IMR-90 (cell line): ENCODE results near the gene ABCA10. TPM values are rescaled to one million over a fixed set of nuclear protein-coding genes. Genes with fewer than 3 reads are reported as not detected.

ENCODE experiments used
- ATAC-seq: fragments of 200-7000 bp; cut with Tn5 transposase; 2 replicates; pipeline ENCODE4 v1.9.1; 2020; ENCODE audit warnings: low read depth, mild to moderate bottlenecking, moderate library complexity
- BruUV-seq: library from RNA; stranded (reverse); fragments of 400-500 nt; replicated peaks from 2 replicates; lab custom pipeline; 2021; lab: Mats Ljungman, UMichigan
- CTCF ChIA-PET: fragments of 300-600 bp; formaldehyde crosslinking; extraction: SDS; loops from one replicate; lab custom pipeline; 2021; ENCODE audit warnings: antibody characterized with exemption; lab: Yijun Ruan, JAX
- POLR2A ChIA-PET: fragments of 300-600 bp; sonication (Branson Sonifier 250); formaldehyde crosslinking; loops from one replicate; lab custom pipeline; 2022; ENCODE audit warnings: antibody characterized with exemption; ENCODE audit not compliant: unreplicated experiment; lab: Charles Lee
- DNase-seq: peaks from one replicate; pipeline ENCODE4 v3.0.0; 2013
- H2AFZ ChIP-seq: replicated peaks from 2 replicates; pipeline ENCODE3; 2013; ENCODE audit warnings: low read length, mild to moderate bottlenecking; ENCODE audit not compliant: poor library complexity
- H2AK5ac ChIP-seq: 2 replicates; pipeline ENCODE4 v1.6.1; 2013; ENCODE audit warnings: low read depth, low read length, inconsistent platforms
- H2AK9ac ChIP-seq: replicated peaks from 2 replicates; pipeline ENCODE3; 2013; ENCODE audit warnings: mild to moderate bottlenecking, low read depth, low read length, moderate library complexity; ENCODE audit not compliant: poor library complexity
- H2BK120ac ChIP-seq: 2 replicates; pipeline ENCODE4 v1.6.1; 2013; ENCODE audit warnings: low read depth, low read length, inconsistent platforms
- H2BK15ac ChIP-seq: 3 replicates; pipeline ENCODE4 v1.6.1; 2013; ENCODE audit warnings: low read depth, low read length, inconsistent platforms
- H2BK20ac ChIP-seq: 2 replicates; pipeline ENCODE4 v1.6.1; 2013; ENCODE audit warnings: low read depth, mild to moderate bottlenecking, inconsistent platforms, low read length, moderate library complexity
- H2BK5ac ChIP-seq: 2 replicates; pipeline ENCODE4 v1.6.1; 2013; ENCODE audit warnings: mild to moderate bottlenecking, low read depth, low read length, inconsistent platforms; ENCODE audit not compliant: poor library complexity, severe bottlenecking
- H3K14ac ChIP-seq: replicated peaks from 2 replicates; pipeline ENCODE4 v1.6.1; 2013; ENCODE audit warnings: low read depth, low read length, inconsistent platforms
- H3K18ac ChIP-seq: 2 replicates; pipeline ENCODE4 v1.6.1; 2013; ENCODE audit warnings: low read depth, low read length, control low read depth
- H3K23ac ChIP-seq: 2 replicates; pipeline ENCODE4 v1.6.1; 2013; ENCODE audit warnings: low read depth, low read length, inconsistent platforms
- H3K27ac ChIP-seq: 2 replicates; pipeline ENCODE4 v1.5.1; 2013; ENCODE audit warnings: mild to moderate bottlenecking, control low read depth, low read length; ENCODE audit not compliant: insufficient read depth
- H3K27me3 ChIP-seq: 2 replicates; pipeline ENCODE4 v1.6.1; 2013; ENCODE audit warnings: low read length; ENCODE audit not compliant: control insufficient read depth, insufficient read depth
- H3K36me3 ChIP-seq: 2 replicates; pipeline ENCODE4 v1.6.1; 2013; ENCODE audit warnings: low read length, mixed read lengths; ENCODE audit not compliant: control insufficient read depth, insufficient read depth
- H3K4ac ChIP-seq: 2 replicates; pipeline ENCODE4 v1.6.1; 2013; ENCODE audit warnings: low read depth, low read length, inconsistent platforms
- H3K4me1 ChIP-seq: 2 replicates; pipeline ENCODE4 v1.6.1; 2013; ENCODE audit warnings: low read length, mixed read lengths; ENCODE audit not compliant: control insufficient read depth, insufficient read depth
- H3K4me2 ChIP-seq: 2 replicates; pipeline ENCODE4 v1.6.1; 2013; ENCODE audit warnings: low read depth, mild to moderate bottlenecking, control low read depth, low read length, moderate library complexity
- H3K4me3 ChIP-seq: 2 replicates; pipeline ENCODE4 v1.5.1; 2013; ENCODE audit warnings: low read depth, mild to moderate bottlenecking, control low read depth, low read length, moderate library complexity; ENCODE audit not compliant: insufficient read depth
- H3K56ac ChIP-seq: 2 replicates; pipeline ENCODE4 v1.6.1; 2013; ENCODE audit warnings: low read length, inconsistent platforms; ENCODE audit not compliant: insufficient read depth; ENCODE audit errors: extremely low read depth
- H3K79me1 ChIP-seq, 2 experiments: 2 replicates each; pipeline ENCODE4 v1.6.1; 2013; ENCODE audit warnings: low read length in 2 of 2, inconsistent platforms in 1 of 2, low read depth in 1 of 2
- H3K9ac ChIP-seq: 2 replicates; pipeline ENCODE4 v1.6.1; 2013; ENCODE audit warnings: low read depth, low read length, control low read depth
- H3K9me1 ChIP-seq: 2 replicates; pipeline ENCODE4 v1.6.1; 2013; ENCODE audit warnings: low read length, inconsistent platforms; ENCODE audit not compliant: insufficient read depth
- H3K9me3 ChIP-seq: 2 replicates; pipeline ENCODE4 v1.6.1; 2013; ENCODE audit warnings: low read length; ENCODE audit not compliant: control insufficient read depth, insufficient read depth
- H4K20me1 ChIP-seq: 2 replicates; pipeline ENCODE4 v1.6.1; 2013; ENCODE audit warnings: low read length, inconsistent platforms; ENCODE audit not compliant: insufficient read depth
- H4K5ac ChIP-seq: 2 replicates; pipeline ENCODE4 v1.6.1; 2013; ENCODE audit warnings: mild to moderate bottlenecking, low read depth, low read length, control low read depth
- H4K8ac ChIP-seq, 2 experiments: 2 replicates each; pipeline ENCODE4 v1.6.1; 2013; ENCODE audit warnings: low read depth in 2 of 2, low read length in 2 of 2, control low read depth in 1 of 2, inconsistent platforms in 1 of 2
- H4K91ac ChIP-seq: 2 replicates; pipeline ENCODE4 v1.6.1; 2013; ENCODE audit warnings: low read depth, low read length, inconsistent platforms; ENCODE audit not compliant: insufficient read depth
- BHLHE40 ChIP-seq: fragments of 150-350 bp; IDR thresholded peaks from 2 replicates; pipeline ENCODE4 v1.6.1; 2016; ENCODE audit warnings: mild to moderate bottlenecking, low read depth, low read length
- CEBPB ChIP-seq: IDR thresholded peaks from 2 replicates; pipeline ENCODE4 v1.6.1; 2012; ENCODE audit warnings: low read depth, low read length, improper control_type of control experiment
- CHD1 ChIP-seq: IDR thresholded peaks from 2 replicates; pipeline ENCODE4 v1.6.1; 2012; ENCODE audit warnings: low read depth, low read length, improper control_type of control experiment
- CTCF ChIP-seq: conservative IDR thresholded peaks from 2 replicates; pipeline ENCODE4 v1.5.1; 2012; ENCODE audit warnings: mild to moderate bottlenecking, low read depth, low read length, improper control_type of control experiment
- ELK1 ChIP-seq: fragments of 150-350 bp; IDR thresholded peaks from 2 replicates; pipeline ENCODE4 v1.6.1; 2016; ENCODE audit warnings: low read depth, mild to moderate bottlenecking, low read length, moderate library complexity, borderline replicate concordance
- FOS ChIP-seq: fragments of 150-350 bp; IDR thresholded peaks from 2 replicates; pipeline ENCODE4 v1.6.1; 2016; ENCODE audit warnings: low read depth, low read length
- MAZ ChIP-seq: IDR thresholded peaks from 2 replicates; pipeline ENCODE4 v1.6.1; 2012; ENCODE audit warnings: low read depth, mild to moderate bottlenecking, low read length, improper control_type of control experiment, moderate library complexity, borderline replicate concordance
- MXI1 ChIP-seq: IDR thresholded peaks from 2 replicates; pipeline ENCODE4 v1.6.1; 2012; ENCODE audit warnings: low read depth, mild to moderate bottlenecking, low read length, moderate library complexity, borderline replicate concordance
- NFE2L2 ChIP-seq: fragments of 150-350 bp; IDR thresholded peaks from 2 replicates; pipeline ENCODE4 v1.6.1; 2016; ENCODE audit warnings: low read depth, mild to moderate bottlenecking, low read length
- POLR2A ChIP-seq: IDR thresholded peaks from 2 replicates; pipeline ENCODE4 v1.6.1; 2012; ENCODE audit warnings: mild to moderate bottlenecking, low read depth, low read length
- RAD21 ChIP-seq: IDR thresholded peaks from 2 replicates; pipeline ENCODE4 v1.6.1; 2012; ENCODE audit warnings: low read length, improper control_type of control experiment
- RCOR1 ChIP-seq: IDR thresholded peaks from 2 replicates; pipeline ENCODE4 v1.6.1; 2012; ENCODE audit warnings: mild to moderate bottlenecking, low read length, improper control_type of control experiment; ENCODE audit not compliant: insufficient replicate concordance
- RFX5 ChIP-seq: IDR thresholded peaks from 2 replicates; pipeline ENCODE4 v1.8.0; 2012; ENCODE audit warnings: low read depth, mild to moderate bottlenecking, low read length, moderate library complexity
- SMC3 ChIP-seq: fragments of 150-350 bp; IDR thresholded peaks from 2 replicates; pipeline ENCODE4 v1.6.1; 2016; ENCODE audit warnings: low read depth, mild to moderate bottlenecking, antibody characterized with exemption, low read length, moderate library complexity
- USF2 ChIP-seq: fragments of 150-350 bp; IDR thresholded peaks from 2 replicates; pipeline ENCODE4 v1.6.1; 2017; ENCODE audit warnings: mild to moderate bottlenecking, antibody characterized with exemption, low read length, low read depth
- WGBS, 2 experiments: methylation state at CpG; one replicate each; pipeline versions ENCODE4 v1.1.5 to v1.1.7; 2013; ENCODE audit warnings: missing lambda C conversion rate in 2 of 2; ENCODE audit not compliant: insufficient read length in 1 of 2; ENCODE audit errors: extremely low coverage in 2 of 2; 5-methylcytosine and 5-hydroxymethylcytosine counted together
- dilution Hi-C: fragments of 300-500 bp; cut with HindIII; formaldehyde crosslinking; loops from one replicate; pipeline ENCODE4 v1.14.3; 2018; ENCODE audit warnings: low sequenced_read_pairs; ENCODE audit not compliant: unreplicated experiment
- in situ Hi-C: fragments of 300-500 bp; cut with MboI; formaldehyde crosslinking; loops from 3 replicates; pipeline ENCODE4 v1.14.3; 2019; ENCODE audit warnings: low sequenced_read_pairs, inconsistent platforms, mixed read lengths
- intact Hi-C: fragments of 100-400 bp; cut with micrococcal nuclease; formaldehyde crosslinking; loops from 2 replicates; pipeline ENCODE4 v1.10.0; 2022
- polyA plus RNA-seq, 3 experiments: library from polyadenylated mRNA; depleted of rRNA; stranded (reverse); fragments of >200 nt; gene quantifications; 2 replicates each; pipeline ENCODE4 v1.2.3, GENCODE V29; 2012; ENCODE audit warnings: low replicate concordance in 1 of 3
- total RNA-seq: library from RNA; depleted of rRNA; stranded (reverse); fragments of >200 nt; gene quantifications from 2 replicates; pipeline ENCODE4 v1.2.3, GENCODE V29; 2012

Gene ABCA10
- total and polyA plus RNA-seq, 2 of the 4 experiments (the other 2 are of a cell fraction), result under 0.01 to 0.03 TPM

- CTCF ChIA-PET, result no interaction called here
Measured at GRCh38 chr17:69198238-69198637, 30.4 kb downstream of the ABCA10 start.

More at GRCh38 chr17:69198238-69198637, 30.4 kb downstream of the ABCA10 start:
- no peaks in the 10 kb centered on the region for H3K36me3 ChIP-seq
- H2AK9ac ChIP-seq, result no peak overlapping the region
- no peaks in the 10 kb centered on the region for H3K79me1 ChIP-seq
- H3K56ac ChIP-seq, result no peak overlapping the region
- no peak overlapping the region for H3K27ac ChIP-seq
- H3K4me2 ChIP-seq, result no peak overlapping the region
- DNase-seq (no peak), ATAC-seq (no peak)
- no peak for TF ChIP-seq MXI1
- TF ChIP-seq USF2, result no peak
- TF ChIP-seq MAZ, result no peak
- no peak for TF ChIP-seq BHLHE40
- TF ChIP-seq RAD21, result no peak
- TF ChIP-seq NFE2L2, result no peak
- no peak for TF ChIP-seq ELK1
- TF ChIP-seq CTCF, result no peak
- no peak for TF ChIP-seq FOS
- TF ChIP-seq CEBPB, result no peak
- no peak for TF ChIP-seq RCOR1
- TF ChIP-seq POLR2A, result no peak
- no peak for TF ChIP-seq RFX5
- TF ChIP-seq CHD1, result no peak
- TF ChIP-seq SMC3, result no peak
- H2BK20ac ChIP-seq, result no peak overlapping the region
- no TSS peak for BruUV-seq
- POLR2A ChIA-PET, result no interaction called here
- H3K14ac ChIP-seq, result no peak overlapping the region
- no peak overlapping the region for H4K91ac ChIP-seq
- intact Hi-C loops (no loop called here), in situ Hi-C loops (no loop called here), dilution Hi-C loops (no loop called here)
- no peak overlapping the region for H2BK5ac ChIP-seq
- no peak overlapping the region for H2BK15ac ChIP-seq
- H3K9me1 ChIP-seq, result no peaks in the 10 kb centered on the region
- no peak overlapping the region for H3K9ac ChIP-seq
- no peak overlapping the region for H2AFZ ChIP-seq
- H4K8ac ChIP-seq, result no peak overlapping the region
- H2AK5ac ChIP-seq, result no peak overlapping the region
- no peak overlapping the region for H3K23ac ChIP-seq
- H3K18ac ChIP-seq, result no peak overlapping the region
- no peaks in the 10 kb centered on the region for H3K4me1 ChIP-seq
- H2BK120ac ChIP-seq, result no peak overlapping the region
- H3K4ac ChIP-seq, result no peak overlapping the region
- no peaks in the 10 kb centered on the region for H4K20me1 ChIP-seq
- 80% methylated on average over 1 of the region's 6 CpGs; no CpG with 5 or more reads in 1 of the 2 experiments for WGBS, 2 experiments
- no peaks in the 10 kb centered on the region for H3K27me3 ChIP-seq
- no peak overlapping the region for H4K5ac ChIP-seq
- no peak overlapping the region for H3K4me3 ChIP-seq
- no peaks in the 10 kb centered on the region for H3K9me3 ChIP-seq
